Measurements from ENCODE around the gene GRIK2.

- TF ChIP-seq POLR2A (IDR thresholded peaks at IDR 0.05; ENCODE audit: low read depth) (no peak), POLR2AphosphoS5 (IDR thresholded peaks at IDR 0.05) (no peak)
- TF ChIP-seq, protein P1, sequence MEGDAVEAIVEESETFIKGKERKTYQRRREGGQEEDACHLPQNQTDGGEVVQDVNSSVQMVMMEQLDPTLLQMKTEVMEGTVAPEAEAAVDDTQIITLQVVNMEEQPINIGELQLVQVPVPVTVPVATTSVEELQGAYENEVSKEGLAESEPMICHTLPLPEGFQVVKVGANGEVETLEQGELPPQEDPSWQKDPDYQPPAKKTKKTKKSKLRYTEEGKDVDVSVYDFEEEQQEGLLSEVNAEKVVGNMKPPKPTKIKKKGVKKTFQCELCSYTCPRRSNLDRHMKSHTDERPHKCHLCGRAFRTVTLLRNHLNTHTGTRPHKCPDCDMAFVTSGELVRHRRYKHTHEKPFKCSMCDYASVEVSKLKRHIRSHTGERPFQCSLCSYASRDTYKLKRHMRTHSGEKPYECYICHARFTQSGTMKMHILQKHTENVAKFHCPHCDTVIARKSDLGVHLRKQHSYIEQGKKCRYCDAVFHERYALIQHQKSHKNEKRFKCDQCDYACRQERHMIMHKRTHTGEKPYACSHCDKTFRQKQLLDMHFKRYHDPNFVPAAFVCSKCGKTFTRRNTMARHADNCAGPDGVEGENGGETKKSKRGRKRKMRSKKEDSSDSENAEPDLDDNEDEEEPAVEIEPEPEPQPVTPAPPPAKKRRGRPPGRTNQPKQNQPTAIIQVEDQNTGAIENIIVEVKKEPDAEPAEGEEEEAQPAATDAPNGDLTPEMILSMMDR (IDR thresholded peaks at IDR 0.05), result no peak
Observed at GRCh38 chr6:101722991-101723579, 329.6 kb downstream of the GRIK2 start.

Measured in esophagus muscularis mucosa (tissue), 3 donors.